Esophagus muscularis mucosa (tissue), 4 donors: ENCODE measurements around the gene IGFBP4. TPM values are rescaled to one million over a fixed set of nuclear protein-coding genes. Genes with fewer than 3 reads are reported as not detected.

Experiments used
- DNase-seq: peaks from one replicate; pipeline ENCODE4 v3.0.0-alpha.2; 2017; ENCODE audit errors: extremely low spot score
- H3K27ac ChIP-seq, 4 donors: fragments of 200-600 bp; sonication (generic); replicated peaks in 1 of 4; 1 replicate in 3 of 4; 2 replicates in 1 of 4; pipeline ENCODE4 v1.5.1; 2016 to 2019; ENCODE audit warnings: mild to moderate bottlenecking in 1 of 4
- H3K27me3 ChIP-seq, 4 donors: fragments of 200-600 bp; sonication (generic); one replicate each; pipeline versions ENCODE4 v1.5.1 to v1.6.0; 2016 to 2019
- H3K36me3 ChIP-seq, 4 donors: fragments of 200-600 bp; sonication (generic); one replicate each; pipeline ENCODE4 v1.5.1; 2016 to 2019
- H3K4me1 ChIP-seq, 4 donors: fragments of 200-600 bp; sonication (generic); one replicate each; pipeline ENCODE4 v1.5.1; 2016 to 2019
- H3K4me3 ChIP-seq, 4 donors: fragments of 200-600 bp; sonication (generic); 1 replicate in 2 of 4; 2 replicates in 2 of 4; pipeline ENCODE4 v1.5.1; 2016 to 2019; ENCODE audit warnings: mild to moderate bottlenecking in 4 of 4, moderate library complexity in 1 of 4
- H3K9me3 ChIP-seq, 4 donors: fragments of 200-600 bp; sonication (generic); 1 replicate in 3 of 4; 2 replicates in 1 of 4; pipeline ENCODE4 v1.5.1; 2016 to 2019
- EP300 ChIP-seq: sonication (generic); formaldehyde crosslinking; IDR thresholded peaks from one replicate; pipeline ENCODE4 v1.6.1; 2017; ENCODE audit warnings: antibody characterized with exemption
- POLR2A ChIP-seq: fragments of 450-650 bp; IDR thresholded peaks from one replicate; pipeline ENCODE4 v1.6.1; 2017; ENCODE audit warnings: antibody characterized with exemption, moderate library complexity, mild to moderate bottlenecking, low read depth
- POLR2AphosphoS5 ChIP-seq, 2 donors: sonication (generic); formaldehyde crosslinking; IDR thresholded peaks; one replicate each; pipeline ENCODE4 v1.6.1; 2017; ENCODE audit warnings: antibody characterized with exemption in 2 of 2
- WGBS: methylation state at CpG from one replicate; pipeline ENCODE4 v1.1.5; 2018; 5-methylcytosine and 5-hydroxymethylcytosine counted together
- intact Hi-C: fragments of 100-400 bp; cut with DNase I; formaldehyde crosslinking; loops from one replicate; pipeline ENCODE4 v1.15.1; 2023
- total RNA-seq, 4 donors: library from RNA; depleted of rRNA; stranded (reverse); fragments of >200 nt; gene quantifications; one replicate each; pipeline versions ENCODE4 v1.1.0 to v1.2.1, GENCODE V29; 2016
- TF ChIP-seq, protein P1 (sequence below), 3 experiments: fragments of 200-600 bp in 2 of 3; fragments of 450-650 bp in 1 of 3; sonication (generic) in 2 of 3; IDR thresholded peaks; one replicate each; pipeline ENCODE4 v1.5.1; 2017 to 2019; ENCODE audit warnings: antibody characterized with exemption in 3 of 3, mild to moderate bottlenecking in 2 of 3, moderate library complexity in 1 of 3

IGFBP4 gene
- total RNA-seq, 4 donors from 2014 or later: 258 to 444 (median 268) TPM

DNA sequence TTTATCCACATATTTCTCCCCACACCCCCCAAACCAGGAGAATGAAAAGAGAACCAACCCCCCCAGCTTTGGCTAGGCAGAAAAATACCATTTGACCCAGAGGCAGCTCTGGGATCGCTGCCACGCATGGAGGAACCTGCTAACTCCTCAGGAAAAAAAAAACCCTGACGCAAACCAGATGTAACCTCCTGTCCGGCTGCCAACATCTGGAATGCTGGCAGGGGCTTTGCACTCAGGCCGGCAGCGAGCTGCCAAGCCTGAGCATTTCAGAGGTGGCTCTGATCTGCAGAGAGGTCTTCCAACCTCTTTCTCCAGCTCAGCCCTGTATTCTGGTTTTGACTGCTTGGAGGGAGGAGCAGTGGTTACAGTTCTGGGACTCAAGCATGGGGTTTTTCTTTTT, 8.2 kb downstream of the IGFBP4 start:
- H3K27me3 ChIP-seq: no peaks in the 10 kb centered on the region
- peak overlapping the region; percentile 88 to 98 (median 93) for H3K27ac ChIP-seq
- TF ChIP-seq POLR2A: no peak
- TF ChIP-seq, protein P1, sequence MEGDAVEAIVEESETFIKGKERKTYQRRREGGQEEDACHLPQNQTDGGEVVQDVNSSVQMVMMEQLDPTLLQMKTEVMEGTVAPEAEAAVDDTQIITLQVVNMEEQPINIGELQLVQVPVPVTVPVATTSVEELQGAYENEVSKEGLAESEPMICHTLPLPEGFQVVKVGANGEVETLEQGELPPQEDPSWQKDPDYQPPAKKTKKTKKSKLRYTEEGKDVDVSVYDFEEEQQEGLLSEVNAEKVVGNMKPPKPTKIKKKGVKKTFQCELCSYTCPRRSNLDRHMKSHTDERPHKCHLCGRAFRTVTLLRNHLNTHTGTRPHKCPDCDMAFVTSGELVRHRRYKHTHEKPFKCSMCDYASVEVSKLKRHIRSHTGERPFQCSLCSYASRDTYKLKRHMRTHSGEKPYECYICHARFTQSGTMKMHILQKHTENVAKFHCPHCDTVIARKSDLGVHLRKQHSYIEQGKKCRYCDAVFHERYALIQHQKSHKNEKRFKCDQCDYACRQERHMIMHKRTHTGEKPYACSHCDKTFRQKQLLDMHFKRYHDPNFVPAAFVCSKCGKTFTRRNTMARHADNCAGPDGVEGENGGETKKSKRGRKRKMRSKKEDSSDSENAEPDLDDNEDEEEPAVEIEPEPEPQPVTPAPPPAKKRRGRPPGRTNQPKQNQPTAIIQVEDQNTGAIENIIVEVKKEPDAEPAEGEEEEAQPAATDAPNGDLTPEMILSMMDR (IDR thresholded peaks at IDR 0.05): no peak
- peak; percentile 15 for TF ChIP-seq EP300
- TF ChIP-seq POLR2AphosphoS5 (IDR thresholded peaks at IDR 0.05): peak; percentile 89 to 93
- no peak for DNase-seq
- peak overlapping the region in 3 of 4 donors; percentile 3 to 11 (median 6) for H3K4me3 ChIP-seq
- no peaks in the 10 kb centered on the region for H3K9me3 ChIP-seq
- H3K4me1 ChIP-seq: peaks cover 79 to 99% (median 97%) of the 10 kb centered on the region in 4 donors
- peaks cover 28 to 46% (median 41%) of the 10 kb centered on the region in 4 donors for H3K36me3 ChIP-seq
- whole genome bisulfite sequencing: 6% methylated on average over 6 of the region's 6 CpGs
- intact Hi-C loops: no loop called here

DNA sequence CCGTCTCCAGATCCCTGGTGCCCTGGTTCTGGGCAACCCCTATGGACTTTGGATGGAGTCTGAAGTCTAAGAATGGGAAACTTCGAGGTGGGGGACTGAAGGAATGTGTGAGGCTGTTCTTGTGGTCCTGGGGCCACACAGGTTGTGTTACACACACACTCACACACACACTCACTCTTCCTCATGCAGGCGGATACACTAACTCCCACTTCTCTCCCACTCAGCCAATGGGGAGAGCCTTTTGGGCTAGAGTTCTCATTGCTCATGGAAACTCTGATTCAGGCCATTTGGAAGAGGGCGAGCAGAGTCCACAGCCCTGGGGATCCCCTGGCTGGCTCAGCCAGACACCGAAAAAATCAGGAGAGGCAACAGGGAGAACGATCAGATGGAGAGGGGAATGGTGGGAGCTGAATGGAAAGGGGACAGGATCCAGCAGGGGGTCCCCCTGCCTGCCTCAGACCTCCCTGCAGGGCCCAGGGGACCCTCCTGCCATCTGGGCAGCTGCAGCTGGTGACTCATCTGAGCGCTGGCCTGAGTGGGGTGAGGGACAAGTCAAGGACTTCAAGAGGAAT, 9.1 kb downstream of the IGFBP4 start:
- intact Hi-C loops: no loop called here
- WGBS: 33% methylated on average over 7 of the region's 7 CpGs
- no peaks in the 10 kb centered on the region for H3K9me3 ChIP-seq
- H3K27ac ChIP-seq: peak overlapping the region; percentile 88 to 98 (median 93)
- H3K27me3 ChIP-seq: no peaks in the 10 kb centered on the region
- TF ChIP-seq POLR2A (no peak), POLR2AphosphoS5 (IDR thresholded peaks at IDR 0.05) (peak; percentile 66 to 75), EP300 (no peak)
- TF ChIP-seq, protein P1 (IDR thresholded peaks at IDR 0.05): no peak
- peaks cover 28 to 55% (median 47%) of the 10 kb centered on the region in 4 donors for H3K36me3 ChIP-seq
- peaks cover 79 to 99% (median 97%) of the 10 kb centered on the region in 4 donors for H3K4me1 ChIP-seq
- H3K4me3 ChIP-seq: peak overlapping the region in 1 of 4 donors; percentile 11
- no peak for DNase-seq

DNA sequence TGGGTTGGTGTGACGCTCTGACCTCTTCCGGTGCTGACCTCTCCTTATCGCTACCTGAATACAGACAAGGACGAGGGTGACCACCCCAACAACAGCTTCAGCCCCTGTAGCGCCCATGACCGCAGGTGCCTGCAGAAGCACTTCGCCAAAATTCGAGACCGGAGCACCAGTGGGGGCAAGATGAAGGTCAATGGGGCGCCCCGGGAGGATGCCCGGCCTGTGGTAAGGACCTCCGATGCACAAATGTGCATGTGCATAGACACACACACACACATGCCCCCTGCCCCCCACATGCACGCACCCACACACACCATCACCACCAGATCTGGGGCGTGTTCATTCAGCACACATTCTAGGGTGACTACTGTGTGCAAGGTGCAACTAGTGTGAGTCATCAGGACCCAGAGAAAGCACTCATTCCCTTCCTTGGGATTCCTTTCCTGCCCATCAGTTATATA, 9.7 kb downstream of the IGFBP4 start:
- intact Hi-C loops: no loop called here
- peaks cover 28 to 62% (median 49%) of the 10 kb centered on the region in 4 donors for H3K36me3 ChIP-seq
- peaks cover 79 to 99% (median 97%) of the 10 kb centered on the region in 4 donors for H3K4me1 ChIP-seq
- no peaks in the 10 kb centered on the region for H3K27me3 ChIP-seq
- H3K4me3 ChIP-seq: no peak overlapping the region
- WGBS: 63% methylated on average over 11 of the region's 15 CpGs
- TF ChIP-seq POLR2A: no peak
- TF ChIP-seq, protein P1 (IDR thresholded peaks at IDR 0.05): no peak
- TF ChIP-seq EP300: no peak
- TF ChIP-seq POLR2AphosphoS5 (IDR thresholded peaks at IDR 0.05): no peak
- DNase-seq: no peak
- H3K9me3 ChIP-seq: no peaks in the 10 kb centered on the region
- H3K27ac ChIP-seq: peak overlapping the region; percentile 88 to 98 (median 93)

DNA sequence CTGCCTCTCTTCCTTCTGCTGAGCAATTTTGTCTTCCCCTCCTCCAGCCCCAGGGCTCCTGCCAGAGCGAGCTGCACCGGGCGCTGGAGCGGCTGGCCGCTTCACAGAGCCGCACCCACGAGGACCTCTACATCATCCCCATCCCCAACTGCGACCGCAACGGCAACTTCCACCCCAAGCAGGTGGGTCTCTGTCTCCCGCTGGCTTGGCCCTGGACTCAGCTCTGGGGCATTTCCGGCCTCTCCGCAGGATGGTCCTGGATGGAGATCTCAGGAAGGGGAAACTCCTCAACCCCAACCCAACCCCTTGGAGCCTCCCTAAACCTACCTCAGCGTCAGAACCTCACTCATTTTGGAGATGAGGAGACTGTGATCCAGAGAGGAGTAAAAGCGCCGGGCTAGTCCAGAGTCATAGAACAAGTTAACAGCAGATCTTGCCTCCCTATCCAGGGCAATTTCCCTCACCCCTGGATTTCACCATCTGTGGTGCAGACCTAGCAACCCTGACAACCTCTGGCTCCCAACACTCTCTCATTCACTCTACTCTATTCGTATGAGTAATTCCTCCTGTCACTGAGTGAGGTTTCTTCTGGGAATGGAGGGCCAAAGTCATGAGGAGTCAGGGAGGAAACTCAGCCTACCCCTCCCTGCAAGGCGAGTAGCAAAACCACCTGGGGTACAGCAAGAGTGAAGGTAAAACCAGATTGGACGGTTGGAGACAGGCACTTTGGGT, 10.8 kb downstream of the IGFBP4 start:
- Histone ChIP-seq H3K27me3 (no peaks in the 10 kb centered on the region), H3K4me1 (peaks cover 78 to 99% (median 97%) of the 10 kb centered on the region in 4 donors), H3K4me3 (no peak overlapping the region), H3K9me3 (no peaks in the 10 kb centered on the region), H3K27ac (peak overlapping the region; percentile 88 to 98 (median 93)), H3K36me3 (peaks cover 28 to 72% (median 49%) of the 10 kb centered on the region in 4 donors)
- TF ChIP-seq POLR2AphosphoS5 (IDR thresholded peaks at IDR 0.05): peak in 1 of 2 donors; percentile 61
- TF ChIP-seq POLR2A: no peak
- intact Hi-C loops: no loop called here
- DNase-seq: no peak
- WGBS: 67% methylated on average over 19 of the region's 19 CpGs

DNA sequence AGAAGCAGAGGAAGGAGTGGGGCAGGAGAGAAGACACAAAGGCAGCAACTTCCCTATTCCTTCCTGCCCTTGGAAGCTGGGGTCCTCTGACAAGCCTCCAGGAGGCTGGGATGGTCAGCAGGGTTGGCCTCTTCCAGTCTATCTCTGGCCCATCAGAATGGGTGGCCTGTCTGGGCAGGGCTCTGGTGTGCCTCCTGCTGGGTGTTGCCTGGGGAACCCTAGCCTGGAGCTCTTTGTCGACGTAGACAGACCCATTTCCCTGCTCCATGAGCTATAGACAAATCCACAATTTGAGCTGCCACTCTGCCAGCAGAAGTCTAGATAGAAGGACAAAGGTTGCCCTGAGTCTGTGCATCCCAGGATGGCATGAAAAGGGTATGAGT, 11.4 kb downstream of the IGFBP4 start:
- DNase-seq: no peak
- H3K27me3 ChIP-seq: no peaks in the 10 kb centered on the region
- H3K9me3 ChIP-seq: no peaks in the 10 kb centered on the region
- TF ChIP-seq EP300: no peak
- no peak for TF ChIP-seq POLR2A
- no peak for TF ChIP-seq POLR2AphosphoS5 (IDR thresholded peaks at IDR 0.05)
- peaks cover 28 to 72% (median 49%) of the 10 kb centered on the region in 4 donors for H3K36me3 ChIP-seq
- no peak overlapping the region for H3K4me3 ChIP-seq
- WGBS: 58% methylated on average over 2 of the region's 2 CpGs
- H3K27ac ChIP-seq: peak overlapping the region; percentile 88 to 98 (median 93)
- intact Hi-C loops: no loop called here
- peaks cover 73 to 99% (median 97%) of the 10 kb centered on the region in 4 donors for H3K4me1 ChIP-seq
